HepG2 (cell line): Measurements from ENCODE around the gene RBM5. TPM values are rescaled to one million over a fixed set of nuclear protein-coding genes. Genes with fewer than 3 reads are reported as not detected.

Source experiments
- ATAC-seq: fragments of 200-7000 bp; cut with Tn5 transposase; 3 replicates; pipeline ENCODE4 v1.9.1; 2020; ENCODE audit warnings: mild to moderate bottlenecking, moderate library complexity
- BruUV-seq: library from RNA; stranded (reverse); fragments of 400-500 nt; replicated peaks from 2 replicates; lab custom pipeline; 2021; lab: Mats Ljungman, UMichigan
- CTCF ChIA-PET: fragments of 300-600 bp; formaldehyde crosslinking; extraction: SDS; loops from one replicate; lab custom pipeline; 2021; ENCODE audit warnings: low total read pairs, inconsistent platforms, low intra/inter-chr PET ratio; lab: Yijun Ruan, JAX
- POLR2A ChIA-PET: fragments of 350-600 bp; sonication (Branson Sonifier 250); formaldehyde crosslinking; loops from one replicate; lab custom pipeline; 2020; ENCODE audit warnings: antibody characterized with exemption, inconsistent platforms; lab: Yijun Ruan, JAX
- DNase-seq: peaks from one replicate; pipeline ENCODE4 v3.0.0-alpha.2; 2015; ENCODE audit warnings: low spot score
- FAIRE-seq: peaks from 3 replicates; lab custom pipeline; 2011; peaks lifted over from hg19 to GRCh38; lab: Jason Lieb, UNC
- H2AFZ ChIP-seq: one replicate; pipeline ENCODE4 v1.6.1; 2011; ENCODE audit warnings: low read length, inconsistent platforms
- H3K27ac ChIP-seq: fragments of 300-600 bp; 3 replicates; pipeline ENCODE4 v1.8.0; 2011; ENCODE audit warnings: mixed run types, mild to moderate bottlenecking, mixed read lengths, low read length, inconsistent platforms; ENCODE audit not compliant: insufficient read depth; ENCODE audit errors: extremely low read length
- H3K27me3 ChIP-seq, 2 experiments: fragments of 200-600 bp in 1 of 2; 2 replicates in 1 of 2; 3 replicates in 1 of 2; pipeline versions ENCODE4 v1.6.0 to v1.8.0; 2011; ENCODE audit warnings: low read length in 2 of 2, mild to moderate bottlenecking in 2 of 2, moderate library complexity in 2 of 2, inconsistent platforms in 1 of 2; ENCODE audit not compliant: insufficient read depth in 2 of 2, control insufficient read depth in 1 of 2
- H3K36me3 ChIP-seq, 2 experiments: fragments of 200-600 bp in 1 of 2; replicated peaks in 1 of 2; 2 replicates in 1 of 2; 3 replicates in 1 of 2; pipeline versions ENCODE4 v1.5.1 to v1.8.0; 2011; ENCODE audit warnings: low read length in 2 of 2, inconsistent platforms in 1 of 2; ENCODE audit not compliant: insufficient read depth in 2 of 2, control insufficient read depth in 1 of 2
- H3K4me1 ChIP-seq: 2 replicates; pipeline ENCODE4 v1.5.1; 2012; ENCODE audit warnings: low read length, inconsistent platforms; ENCODE audit not compliant: insufficient read depth
- H3K4me2 ChIP-seq: 2 replicates; pipeline ENCODE4 v1.6.0; 2011; ENCODE audit warnings: low read depth, low read length, inconsistent platforms
- H3K4me3 ChIP-seq, 3 experiments: fragments of 200-600 bp in 1 of 3; sonication (generic), shearing (Covaris generic) in 1 of 3; replicated peaks in 1 of 3; 2 replicates each; pipeline ENCODE4 v1.5.1; 2011 to 2016; ENCODE audit warnings: low read length in 3 of 3, inconsistent platforms in 2 of 3, low read depth in 2 of 3, mild to moderate bottlenecking in 2 of 3, control low read depth in 1 of 3, mixed read lengths in 1 of 3; ENCODE audit not compliant: insufficient read depth in 1 of 3
- H3K79me2 ChIP-seq: one replicate; pipeline ENCODE4 v1.6.1; 2011; ENCODE audit warnings: low read length, inconsistent platforms; ENCODE audit not compliant: insufficient read depth
- H3K9ac ChIP-seq: 2 replicates; pipeline ENCODE4 v1.6.0; 2011; ENCODE audit warnings: mild to moderate bottlenecking, low read depth, low read length, inconsistent platforms; ENCODE audit not compliant: insufficient read depth
- H3K9me3 ChIP-seq: 2 replicates; pipeline ENCODE4 v1.5.1; 2012; ENCODE audit warnings: mild to moderate bottlenecking, low read length
- H4K20me1 ChIP-seq: 2 replicates; pipeline ENCODE4 v1.6.0; 2011; ENCODE audit warnings: inconsistent platforms, mild to moderate bottlenecking, low read length, moderate library complexity; ENCODE audit not compliant: insufficient read depth
- GPN1 ChIP-seq: sonication (generic); formaldehyde crosslinking; IDR thresholded peaks from 2 replicates; pipeline ENCODE4 v1.5.1; 2020; ENCODE audit warnings: missing genetic modification reagents, borderline replicate concordance
- MED8 ChIP-seq: sonication (generic); formaldehyde crosslinking; IDR thresholded peaks from 2 replicates; pipeline ENCODE4 v1.8.1; 2023; ENCODE audit warnings: mild to moderate bottlenecking, missing genetic modification reagents; ENCODE audit not compliant: insufficient replicate concordance
- RELA ChIP-seq: sonication (generic); formaldehyde crosslinking; IDR thresholded peaks from 2 replicates; pipeline ENCODE4 v1.4.0; 2020; ENCODE audit warnings: missing genetic modification reagents
- TCF7 ChIP-seq: sonication (generic); IDR thresholded peaks from 2 replicates; pipeline ENCODE4 v1.6.1; 2016; ENCODE audit warnings: antibody characterized with exemption, low read depth
- UBTF ChIP-seq: sonication (generic); formaldehyde crosslinking; IDR thresholded peaks from 2 replicates; pipeline ENCODE4 v1.4.0; 2020; ENCODE audit warnings: mild to moderate bottlenecking, missing genetic modification reagents
- YY1 ChIP-seq: IDR thresholded peaks from 2 replicates; pipeline ENCODE4 v1.6.1; 2011; ENCODE audit warnings: low read length, low read depth, moderate library complexity, mild to moderate bottlenecking; ENCODE audit not compliant: insufficient read depth, insufficient replicate concordance
- ZNF18 ChIP-seq: sonication (generic); formaldehyde crosslinking; IDR thresholded peaks from 2 replicates; pipeline ENCODE4 v1.8.0; 2022; ENCODE audit warnings: mild to moderate bottlenecking, missing genetic modification reagents; ENCODE audit not compliant: insufficient replicate concordance
- ZNF335 ChIP-seq: sonication (generic); formaldehyde crosslinking; IDR thresholded peaks from 2 replicates; pipeline ENCODE4 v1.4.0; 2020; ENCODE audit warnings: missing genetic modification reagents
- ZNF367 ChIP-seq: sonication (generic); formaldehyde crosslinking; IDR thresholded peaks from 2 replicates; pipeline ENCODE4 v1.4.0; 2020; ENCODE audit warnings: missing genetic modification reagents, borderline replicate concordance
- ZNF615 ChIP-seq: sonication (generic); formaldehyde crosslinking; IDR thresholded peaks from 2 replicates; pipeline ENCODE4 v1.5.0; 2020; ENCODE audit warnings: mild to moderate bottlenecking, missing genetic modification reagents, borderline replicate concordance
- ZNF674 ChIP-seq: sonication (generic); formaldehyde crosslinking; IDR thresholded peaks from 2 replicates; pipeline ENCODE4 v1.5.0; 2020; ENCODE audit warnings: low read depth, mild to moderate bottlenecking, missing genetic modification reagents
- ZNF768 ChIP-seq: sonication (generic); formaldehyde crosslinking; IDR thresholded peaks from 2 replicates; pipeline ENCODE4 v1.4.0; 2020; ENCODE audit warnings: missing genetic modification reagents
- ZNF781 ChIP-seq: sonication (generic); formaldehyde crosslinking; IDR thresholded peaks from 2 replicates; pipeline ENCODE4 v1.5.1; 2020; ENCODE audit warnings: borderline replicate concordance, mild to moderate bottlenecking, missing genetic modification reagents; ENCODE audit errors: not compliant biosample characterization
- ZNF800 ChIP-seq: sonication (generic); formaldehyde crosslinking; IDR thresholded peaks from 2 replicates; pipeline ENCODE4 v1.4.0; 2020; ENCODE audit warnings: missing genetic modification reagents
- ZXDC ChIP-seq: sonication (generic); formaldehyde crosslinking; IDR thresholded peaks from 2 replicates; pipeline ENCODE4 v1.5.0; 2020; ENCODE audit warnings: mild to moderate bottlenecking, missing genetic modification reagents
- WGBS: methylation state at CpG from one replicate; pipeline ENCODE4 v1.1.6; 2017; ENCODE audit warnings: low lambda C conversion rate; 5-methylcytosine and 5-hydroxymethylcytosine counted together
- in situ Hi-C: cut with HindIII; loops from 2 replicates; pipeline ENCODE4 v1.10.0; 2017; ENCODE audit warnings: low pct_unique_long_range_greater_than_20kb; ENCODE audit not compliant: extremely low pct_ligation_motif_present
- intact Hi-C: fragments of 100-400 bp; cut with micrococcal nuclease; formaldehyde crosslinking; loops from one replicate; pipeline ENCODE4 v1.10.0; 2022; ENCODE audit not compliant: unreplicated experiment
- polyA plus RNA-seq, 8 experiments: library from polyadenylated mRNA; depleted of rRNA in 3 of 8; stranded (reverse) in 7 of 8; unstranded in 1 of 8; fragments of >200 nt; fragmentation: Illumina TruSeq in 4 of 8; extraction: Trizol in 4 of 8; gene quantifications; 2 replicates each; pipeline versions ENCODE4 v1.2.1 to v1.2.3, GENCODE V29; 2011 to 2016; ENCODE audit warnings: low read depth in 4 of 8, missing spikeins in 1 of 8, mixed read lengths in 1 of 8; ENCODE audit not compliant: insufficient read depth in 1 of 8
- total RNA-seq, 5 experiments: library from RNA; depleted of rRNA; stranded (reverse); fragments of >200 nt; fragmentation: Illumina TruSeq; extraction: Trizol; gene quantifications; 2 replicates each; pipeline ENCODE4 v1.2.3, GENCODE V29; 2016; ENCODE audit warnings: low read depth in 1 of 5

Gene RBM5
- total and polyA plus RNA-seq, 2 of the 13 experiments (the other 11 are each of a cell fraction or from before 2014, with no cell fraction given): 106 to 204 TPM

- peaks cover 80% of the 10 kb centered on the region for H3K4me1 ChIP-seq
- no peaks in the 10 kb centered on the region for H3K9me3 ChIP-seq
- H3K79me2 ChIP-seq: peaks cover 7% of the 10 kb centered on the region
- POLR2A ChIA-PET: interaction anchor here (0.9 to 1.0 kb wide), 2 partner anchors 17 to 56 kb away, joined by 3 to 4 read pairs; no protein-coding TSS in a partner anchor
- H3K27me3 ChIP-seq: peaks cover 0 to 15% of the 10 kb centered on the region in 2 experiments; a peak in 2 of 5 replicates
- FAIRE-seq: no peak
- H3K36me3 ChIP-seq: no peaks in the 10 kb centered on the region
- CTCF ChIA-PET: interaction anchor here (0.9 to 3.0 kb wide), 4 partner anchors 21 to 35 kb away, joined by 3 to 22 read pairs (median 7); no protein-coding TSS in a partner anchor
- intact Hi-C loops: loop anchor here (1.0 kb wide), 1 partner anchor 33 kb away; no protein-coding TSS in a partner anchor
- BruUV-seq: no TSS peak
- 0% methylated on average over 3 of the region's 34 CpGs for WGBS
- in situ Hi-C loops: no loop called here
- H3K4me3 ChIP-seq: peak overlapping the region; percentile 46 to 84 (median 81); a peak in 4 of 6 replicates
- H3K4me2 ChIP-seq: peak overlapping the region; percentile 85
- peak; percentile 53 for ATAC-seq
- H3K9ac ChIP-seq: peak overlapping the region; percentile 32; the same call in 1 of the 2 replicates
- no peak for DNase-seq
- no peaks in the 10 kb centered on the region for H4K20me1 ChIP-seq
- no peak overlapping the region for H2AFZ ChIP-seq
- no peak overlapping the region for H3K27ac ChIP-seq
- TF ChIP-seq ZNF674 (CRISPR knock-in tag) (no peak), RELA (no peak), ZNF768 (peak; percentile 51; the same call in 1 of the 2 replicates), TCF7 (no peak), YY1 (peak; percentile 19), ZNF18 (no peak), GPN1 (no peak), UBTF (no peak), ZXDC (CRISPR knock-in tag) (no peak), ZNF367 (CRISPR knock-in tag) (no peak), ZNF335 (CRISPR knock-in tag) (no peak), ZNF781 (no peak), MED8 (no peak), ZNF800 (CRISPR knock-in tag) (0 out of 2 replicates have a peak, but pooled peaks have one; percentile 45), ZNF615 (CRISPR knock-in tag) (no peak)
These were observed 65.7 kb downstream of the RBM5 start for GRCh38 chr3:50154476-50154839.
